GM18870 (cell line): ENCODE data around the gene HAUS8.
"Not testable (repeated sequence)": the region's sequence is repeated elsewhere in the genome, so short reads cannot be mapped to it uniquely, and the experiment has no call there.

Experiments used
- ATAC-seq: cut with Tn5 transposase; IDR thresholded peaks from one replicate; pipeline ENCODE4 v1.9.1; 2021; ENCODE audit warnings: moderate library complexity; ENCODE audit not compliant: unreplicated experiment

HAUS8 gene

GRCh38 chr19:17101686-17102628 lies 26.7 kb upstream of the HAUS8 start:
- no peak for ATAC-seq

- ATAC-seq: no peak
Observed at GRCh38 chr19:17098326-17098725, 23.1 kb upstream of the HAUS8 start.

- no peak for ATAC-seq
Observed at GRCh38 chr19:17097593-17098126, 22.4 kb upstream of the HAUS8 start.

- ATAC-seq: no peak
Observed at GRCh38 chr19:17095141-17095919, 20.1 kb upstream of the HAUS8 start.

GRCh38 chr19:17094694-17095093 lies 19.4 kb upstream of the HAUS8 start:
- ATAC-seq: not testable (repeated sequence)

GRCh38 chr19:17092696-17093095 lies 17.4 kb upstream of the HAUS8 start:
- no peak for ATAC-seq

- ATAC-seq: no peak
Observed at GRCh38 chr19:17091758-17092333, 16.6 kb upstream of the HAUS8 start.

GRCh38 chr19:17090583-17090982 lies 15.3 kb upstream of the HAUS8 start:
- ATAC-seq: no peak

- ATAC-seq: no peak
Observed at GRCh38 chr19:17088552-17088951, 13.3 kb upstream of the HAUS8 start.

- no peak for ATAC-seq
Observed at GRCh38 chr19:17086834-17087233, 11.6 kb upstream of the HAUS8 start.

GRCh38 chr19:17086120-17086519 lies 10.9 kb upstream of the HAUS8 start:
- ATAC-seq: no peak

GRCh38 chr19:17081672-17082630 lies 6.7 kb upstream of the HAUS8 start:
- ATAC-seq: no peak

GRCh38 chr19:17080440-17080801 lies 5.2 kb upstream of the HAUS8 start:
- no peak for ATAC-seq

GRCh38 chr19:17079710-17080439 lies 4.6 kb upstream of the HAUS8 start:
- peak; percentile 36 for ATAC-seq

GRCh38 chr19:17078920-17079709 lies 3.9 kb upstream of the HAUS8 start:
- ATAC-seq: no peak

GRCh38 chr19:17078036-17078919 lies 3.0 kb upstream of the HAUS8 start:
- no peak for ATAC-seq

- ATAC-seq: no peak
Observed at GRCh38 chr19:17077447-17078028, 2.3 kb upstream of the HAUS8 start.
